Measurements from ENCODE around the gene RHBDD1. TPM values are rescaled to one million over a fixed set of nuclear protein-coding genes. Genes with fewer than 3 reads are reported as not detected.

Gene RHBDD1
- total and polyA plus RNA-seq, 2 donors (not counting 1 experiment from before 2014, with no cell fraction given) = 21.2 to 128 TPM

DNA sequence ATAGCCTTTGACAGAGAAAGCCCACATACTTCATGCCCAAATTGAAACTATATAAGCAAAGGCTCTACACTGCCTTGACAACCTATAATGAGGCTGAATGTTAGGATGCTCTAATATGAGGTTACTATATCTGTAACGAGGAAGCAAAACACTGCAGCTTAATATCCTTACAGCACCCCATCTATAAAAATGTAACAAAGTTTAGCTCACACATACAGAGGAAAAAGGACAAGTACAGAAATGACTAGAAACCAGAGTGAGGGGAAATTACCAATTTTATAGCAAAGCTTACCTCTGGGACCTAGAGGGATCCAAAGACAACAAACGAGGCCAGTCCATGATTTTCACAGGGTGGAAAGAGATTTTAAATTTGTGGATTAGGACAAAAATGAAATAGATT is 189.7 kb downstream of the RHBDD1 start:
- no peaks in the 10 kb centered on the region for H3K9me3 Mint-ChIP-seq (ENCODE audit: insufficient read depth)
- Histone ChIP-seq H3K9me3 (ENCODE audit: control extremely low read depth in 1 of 3, control insufficient read depth in 2 of 3, insufficient read depth in 1 of 3, low read length in 2 of 3) (no peaks in the 10 kb centered on the region), H2AFZ (ENCODE audit: insufficient read depth, low read depth, low read length, poor library complexity, severe bottlenecking) (no peak overlapping the region), H3K36me3 (replicated peaks in 1 of 2; ENCODE audit: control extremely low read depth in 1 of 2, control insufficient read depth in 1 of 2, extremely low read depth in 1 of 2, insufficient read depth in 2 of 2, low read length in 1 of 2) (peaks cover 0 to 6% of the 10 kb centered on the region in 2 experiments), H4K20me1 (ENCODE audit: control insufficient read depth, insufficient read depth, low read length, poor library complexity, severe bottlenecking) (no peaks in the 10 kb centered on the region), H3K27me3 (replicated peaks in 1 of 4; ENCODE audit: control extremely low read depth in 1 of 4, control insufficient read depth in 3 of 4, insufficient read depth in 4 of 4, low read length in 3 of 4) (no peaks in the 10 kb centered on the region), H3K79me2 (ENCODE audit: control insufficient read depth, insufficient read depth, low read length) (no peaks in the 10 kb centered on the region), H3K4me2 (replicated peaks; ENCODE audit: low read depth, low read length, poor library complexity, severe bottlenecking) (no peak overlapping the region), H3K4me3 (ENCODE audit: control extremely low read depth in 1 of 5, extremely low read depth in 1 of 5, insufficient read depth in 1 of 5, low read depth in 2 of 5, low read length in 4 of 5) (no peak overlapping the region), H3K27ac (ENCODE audit: low read length in 2 of 2) (no peak overlapping the region), H3K9ac (ENCODE audit: low read length) (no peak overlapping the region), H3K4me1 (ENCODE audit: control insufficient read depth in 2 of 2, insufficient read depth in 2 of 2, low read length in 2 of 2) (no peaks in the 10 kb centered on the region)
- DNase-seq (no peak), ATAC-seq (ENCODE audit: low read depth) (no peak)
- POLR2A ChIA-PET = no interaction called here
- CTCF ChIA-PET = no interaction called here
- no peak overlapping the region for H3K27ac Mint-ChIP-seq
- TF ChIP-seq, protein P1, sequence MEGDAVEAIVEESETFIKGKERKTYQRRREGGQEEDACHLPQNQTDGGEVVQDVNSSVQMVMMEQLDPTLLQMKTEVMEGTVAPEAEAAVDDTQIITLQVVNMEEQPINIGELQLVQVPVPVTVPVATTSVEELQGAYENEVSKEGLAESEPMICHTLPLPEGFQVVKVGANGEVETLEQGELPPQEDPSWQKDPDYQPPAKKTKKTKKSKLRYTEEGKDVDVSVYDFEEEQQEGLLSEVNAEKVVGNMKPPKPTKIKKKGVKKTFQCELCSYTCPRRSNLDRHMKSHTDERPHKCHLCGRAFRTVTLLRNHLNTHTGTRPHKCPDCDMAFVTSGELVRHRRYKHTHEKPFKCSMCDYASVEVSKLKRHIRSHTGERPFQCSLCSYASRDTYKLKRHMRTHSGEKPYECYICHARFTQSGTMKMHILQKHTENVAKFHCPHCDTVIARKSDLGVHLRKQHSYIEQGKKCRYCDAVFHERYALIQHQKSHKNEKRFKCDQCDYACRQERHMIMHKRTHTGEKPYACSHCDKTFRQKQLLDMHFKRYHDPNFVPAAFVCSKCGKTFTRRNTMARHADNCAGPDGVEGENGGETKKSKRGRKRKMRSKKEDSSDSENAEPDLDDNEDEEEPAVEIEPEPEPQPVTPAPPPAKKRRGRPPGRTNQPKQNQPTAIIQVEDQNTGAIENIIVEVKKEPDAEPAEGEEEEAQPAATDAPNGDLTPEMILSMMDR (IDR thresholded peaks at IDR 0.05) = no peak
- no peak for TF ChIP-seq EZH2 (IDR thresholded peaks at IDR 0.05; ENCODE audit: borderline replicate concordance, insufficient read depth, low read depth, low read length, poor library complexity, severe bottlenecking)
- no peaks in the 10 kb centered on the region for H3K4me1 Mint-ChIP-seq
- no peaks in the 10 kb centered on the region for H3K27me3 Mint-ChIP-seq
- intact Hi-C loops (cut with micrococcal nuclease) = no loop called here
- no peak overlapping the region for H3K4me3 Mint-ChIP-seq
- WGBS (ENCODE audit: insufficient coverage) = no CpG with 5 or more reads among the region's 2 CpGs

DNA sequence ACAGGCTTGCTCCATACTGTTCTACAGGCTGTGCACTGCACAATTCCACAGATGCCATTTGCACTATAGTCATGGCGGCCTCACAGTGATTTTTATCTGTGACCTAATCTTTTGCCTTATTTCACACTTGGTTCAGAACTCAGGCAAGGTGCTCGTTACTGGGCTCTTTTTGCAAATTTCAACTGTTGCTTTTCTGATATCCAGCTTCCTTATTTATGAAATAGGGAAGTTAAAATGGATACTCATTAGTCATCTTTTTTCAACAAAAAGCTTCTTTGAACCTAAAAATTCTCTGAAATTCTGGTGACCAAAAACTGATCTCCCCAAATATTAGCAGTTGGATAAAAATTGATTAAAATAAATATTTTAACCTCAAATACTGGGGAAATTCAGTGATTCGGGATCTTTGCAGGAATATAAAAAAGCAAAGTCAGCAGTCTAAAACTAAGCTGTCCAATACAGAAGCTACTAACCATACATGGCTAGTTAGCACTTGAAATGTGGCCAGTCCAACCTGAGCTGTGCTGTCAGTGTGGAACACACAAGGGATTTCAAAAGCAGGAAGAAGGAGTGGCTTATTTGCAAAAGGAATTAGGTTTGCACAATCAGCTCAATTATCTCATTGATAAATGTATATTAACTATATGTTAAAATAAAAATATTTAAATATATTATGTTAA is 193.7 kb downstream of the RHBDD1 start:
- intact Hi-C loops (cut with micrococcal nuclease) = no loop called here
- 100% methylated on average over 1 of the region's 3 CpGs for WGBS (ENCODE audit: insufficient coverage)
- no peaks in the 10 kb centered on the region for H3K27me3 Mint-ChIP-seq

More for the DNA sequence above, 193.7 kb downstream of the RHBDD1 start:
- Histone ChIP-seq H3K36me3 (replicated peaks in 1 of 2; ENCODE audit: control extremely low read depth in 1 of 2, control insufficient read depth in 1 of 2, extremely low read depth in 1 of 2, insufficient read depth in 2 of 2, low read length in 1 of 2) (peaks cover 0 to 6% of the 10 kb centered on the region in 2 experiments), H3K27me3 (replicated peaks in 1 of 4; ENCODE audit: control extremely low read depth in 1 of 4, control insufficient read depth in 3 of 4, insufficient read depth in 4 of 4, low read length in 3 of 4) (no peaks in the 10 kb centered on the region), H4K20me1 (ENCODE audit: control insufficient read depth, insufficient read depth, low read length, poor library complexity, severe bottlenecking) (no peaks in the 10 kb centered on the region), H2AFZ (ENCODE audit: insufficient read depth, low read depth, low read length, poor library complexity, severe bottlenecking) (no peak overlapping the region), H3K79me2 (ENCODE audit: control insufficient read depth, insufficient read depth, low read length) (no peaks in the 10 kb centered on the region), H3K4me3 (ENCODE audit: control extremely low read depth in 1 of 5, extremely low read depth in 1 of 5, insufficient read depth in 1 of 5, low read depth in 2 of 5, low read length in 4 of 5) (no peak overlapping the region), H3K4me2 (replicated peaks; ENCODE audit: low read depth, low read length, poor library complexity, severe bottlenecking) (no peak overlapping the region), H3K27ac (ENCODE audit: low read length in 2 of 2) (no peak overlapping the region), H3K9ac (ENCODE audit: low read length) (no peak overlapping the region), H3K9me3 (ENCODE audit: control extremely low read depth in 1 of 3, control insufficient read depth in 2 of 3, insufficient read depth in 1 of 3, low read length in 2 of 3) (no peaks in the 10 kb centered on the region), H3K4me1 (ENCODE audit: control insufficient read depth in 2 of 2, insufficient read depth in 2 of 2, low read length in 2 of 2) (no peaks in the 10 kb centered on the region)
- ATAC-seq (ENCODE audit: low read depth) = no peak
- Mint-ChIP-seq H3K4me1 (no peaks in the 10 kb centered on the region), H3K27ac (no peak overlapping the region), H3K4me3 (no peak overlapping the region), H3K9me3 (ENCODE audit: insufficient read depth) (no peaks in the 10 kb centered on the region)
- TF ChIP-seq, protein P1 (IDR thresholded peaks at IDR 0.05) = no peak
- TF ChIP-seq EZH2 (IDR thresholded peaks at IDR 0.05; ENCODE audit: borderline replicate concordance, insufficient read depth, low read depth, low read length, poor library complexity, severe bottlenecking) = no peak
- ChIA-PET POLR2A (no interaction called here), CTCF (no interaction called here)
- DNase-seq = no peak
